GM12872 (cell line): ENCODE data around the gene PEX14.

ENCODE experiments used
- TF ChIP-seq, protein P1 (sequence below): IDR thresholded peaks from 3 replicates; pipeline ENCODE4 v1.5.1; 2011; ENCODE audit warnings: low read depth, mild to moderate bottlenecking, low read length, moderate library complexity; ENCODE audit not compliant: insufficient read depth

Gene PEX14

DNA sequence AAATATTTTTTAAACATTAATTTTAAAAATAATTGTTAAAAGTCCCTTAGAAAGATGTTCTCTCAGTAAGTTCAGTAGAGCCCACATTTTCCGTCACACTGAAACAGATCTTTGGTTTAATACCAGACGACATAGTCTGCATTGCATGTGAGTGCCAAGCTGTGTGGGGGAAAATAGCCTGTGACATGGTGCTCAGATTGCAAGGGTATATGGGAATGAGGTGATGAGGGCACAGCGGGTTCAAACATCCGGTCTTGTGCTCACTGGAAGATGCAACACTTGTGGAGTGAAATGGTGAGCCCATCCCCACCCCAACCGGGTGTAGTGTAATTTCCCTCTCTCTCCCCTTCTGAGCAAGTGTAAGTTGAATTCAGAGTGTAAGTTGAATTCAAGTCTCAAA, 114.3 kb downstream of the PEX14 start:
- TF ChIP-seq, protein P1, sequence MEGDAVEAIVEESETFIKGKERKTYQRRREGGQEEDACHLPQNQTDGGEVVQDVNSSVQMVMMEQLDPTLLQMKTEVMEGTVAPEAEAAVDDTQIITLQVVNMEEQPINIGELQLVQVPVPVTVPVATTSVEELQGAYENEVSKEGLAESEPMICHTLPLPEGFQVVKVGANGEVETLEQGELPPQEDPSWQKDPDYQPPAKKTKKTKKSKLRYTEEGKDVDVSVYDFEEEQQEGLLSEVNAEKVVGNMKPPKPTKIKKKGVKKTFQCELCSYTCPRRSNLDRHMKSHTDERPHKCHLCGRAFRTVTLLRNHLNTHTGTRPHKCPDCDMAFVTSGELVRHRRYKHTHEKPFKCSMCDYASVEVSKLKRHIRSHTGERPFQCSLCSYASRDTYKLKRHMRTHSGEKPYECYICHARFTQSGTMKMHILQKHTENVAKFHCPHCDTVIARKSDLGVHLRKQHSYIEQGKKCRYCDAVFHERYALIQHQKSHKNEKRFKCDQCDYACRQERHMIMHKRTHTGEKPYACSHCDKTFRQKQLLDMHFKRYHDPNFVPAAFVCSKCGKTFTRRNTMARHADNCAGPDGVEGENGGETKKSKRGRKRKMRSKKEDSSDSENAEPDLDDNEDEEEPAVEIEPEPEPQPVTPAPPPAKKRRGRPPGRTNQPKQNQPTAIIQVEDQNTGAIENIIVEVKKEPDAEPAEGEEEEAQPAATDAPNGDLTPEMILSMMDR = no peak

DNA sequence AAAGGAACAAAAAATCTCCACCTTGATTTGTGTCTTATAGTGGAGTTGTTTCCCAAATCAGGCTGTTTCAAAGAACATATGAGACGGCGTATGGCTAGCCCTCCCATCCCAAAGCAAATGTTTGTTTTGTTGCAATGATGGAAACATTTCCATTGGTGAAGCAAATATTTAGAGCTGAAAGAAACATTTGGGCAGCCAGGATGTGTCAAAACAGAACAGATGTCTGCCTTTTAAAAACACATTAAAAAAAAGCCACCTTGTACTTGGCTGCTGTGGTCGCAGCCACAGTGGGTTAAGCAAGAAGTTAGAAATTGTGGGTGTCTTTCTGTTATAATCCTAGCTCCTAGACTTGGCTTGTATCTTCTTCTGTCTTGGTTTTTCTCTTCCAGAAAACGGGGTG, 116.3 kb downstream of the PEX14 start:
- TF ChIP-seq, protein P1 = no peak

- TF ChIP-seq, protein P1 = no peak
Measured at GRCh38 chr1:10592373-10592772, 117.6 kb downstream of the PEX14 start.

GRCh38 chr1:10593750-10594149, 119.0 kb downstream of the PEX14 start:
- TF ChIP-seq, protein P1 = no peak

- TF ChIP-seq, protein P1 = no peak
Measured at GRCh38 chr1:10594595-10595223, 120.0 kb downstream of the PEX14 start.

- TF ChIP-seq, protein P1 = no peak
Measured at GRCh38 chr1:10596780-10597179, 122.0 kb downstream of the PEX14 start.

DNA sequence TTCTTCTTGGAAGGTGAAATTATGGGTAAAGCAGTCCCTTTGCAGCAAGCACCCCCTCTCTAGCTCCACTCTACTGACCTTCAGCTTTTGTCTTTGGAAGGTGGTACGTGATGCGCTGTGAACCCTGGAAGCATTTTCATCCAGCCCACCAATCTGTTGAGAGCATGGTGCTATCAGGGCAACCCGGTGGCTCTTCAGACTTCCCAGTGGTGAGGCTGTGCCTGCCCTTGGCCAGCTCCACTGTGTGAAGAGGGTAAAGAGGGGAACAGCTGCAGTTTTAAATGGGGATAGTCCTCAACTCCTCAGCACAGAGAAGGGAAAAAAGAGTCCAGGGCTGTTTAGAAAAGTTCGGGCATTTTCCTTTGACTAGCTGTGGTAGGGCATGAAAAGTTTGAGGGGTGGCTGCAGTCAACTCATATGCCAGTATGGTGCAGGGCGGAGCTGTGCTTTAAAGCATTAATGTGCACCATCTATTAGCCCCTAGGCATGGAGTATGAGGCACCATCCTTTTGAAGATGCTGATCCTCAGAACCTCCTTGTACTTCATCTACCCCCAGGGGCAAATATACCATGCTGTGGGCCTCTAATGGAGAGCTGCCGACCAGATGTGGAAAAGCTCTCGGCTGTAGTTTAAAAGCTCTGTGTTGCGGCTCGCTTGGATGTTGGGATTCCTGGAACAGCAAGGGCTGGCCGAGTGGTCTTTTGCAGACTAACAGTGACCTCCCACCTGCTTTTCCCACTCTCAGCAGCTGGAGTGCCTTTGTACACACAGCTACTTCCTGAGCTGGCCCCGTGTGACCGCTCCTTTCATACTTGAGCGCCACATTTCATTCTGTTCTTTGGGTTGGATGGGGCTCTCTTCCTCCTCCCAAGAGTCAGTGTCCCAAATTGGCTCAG, 123.0 kb downstream of the PEX14 start:
- TF ChIP-seq, protein P1 = no peak
